GM12878 (cell line): Measurements from ENCODE around the gene LMAN1L. TPM values are rescaled to one million over a fixed set of nuclear protein-coding genes. Genes with fewer than 3 reads are reported as not detected.
A peak's percentile ranks its signal among the peaks of the same experiment; 100 is the strongest.

Experiments used
- BRCA1 ChIP-seq: IDR thresholded peaks from 2 replicates; pipeline ENCODE4 v1.6.1; 2011; ENCODE audit warnings: low read depth, low read length, improper control_type of control experiment
- CBX3 ChIP-seq: fragments of 200-600 bp; sonication (generic); IDR thresholded peaks from 2 replicates; pipeline ENCODE4 v1.6.1; 2016; ENCODE audit warnings: low read depth, borderline replicate concordance
- CHD1 ChIP-seq: IDR thresholded peaks from 2 replicates; pipeline ENCODE4 v1.6.1; 2012; ENCODE audit warnings: low read depth, low read length, improper control_type of control experiment
- CREM ChIP-seq: IDR thresholded peaks from 2 replicates; pipeline ENCODE4 v1.6.1; 2014; ENCODE audit warnings: antibody characterized with exemption, low read depth
- E2F8 ChIP-seq: fragments of 450-650 bp; IDR thresholded peaks from 2 replicates; pipeline ENCODE4 v1.6.1; 2018; ENCODE audit warnings: mild to moderate bottlenecking, low read depth, moderate library complexity; ENCODE audit not compliant: partially characterized antibody
- E4F1 ChIP-seq: fragments of 450-650 bp; IDR thresholded peaks from 2 replicates; pipeline ENCODE4 v1.6.1; 2018; ENCODE audit warnings: borderline replicate concordance, mild to moderate bottlenecking; ENCODE audit not compliant: partially characterized antibody
- ETV6 ChIP-seq, 2 experiments: fragments of 450-650 bp in 1 of 2; IDR thresholded peaks in 1 of 2; conservative IDR thresholded peaks in 1 of 2; 2 replicates each; pipeline ENCODE4 v1.6.1; 2014; ENCODE audit warnings: antibody characterized with exemption in 1 of 2, borderline replicate concordance in 1 of 2, low read depth in 1 of 2, mild to moderate bottlenecking in 1 of 2, moderate library complexity in 1 of 2
- FOXK2 ChIP-seq: fragments of 450-650 bp; IDR thresholded peaks from 2 replicates; pipeline ENCODE4 v1.6.1; 2017; ENCODE audit warnings: mild to moderate bottlenecking, moderate library complexity
- IKZF1 ChIP-seq: fragments of 450-650 bp; conservative IDR thresholded peaks from 2 replicates; pipeline ENCODE4 v1.6.1; 2017; ENCODE audit warnings: antibody characterized with exemption, mild to moderate bottlenecking
- JUNB ChIP-seq: IDR thresholded peaks from 2 replicates; pipeline ENCODE4 v1.6.1; 2016; ENCODE audit warnings: antibody characterized with exemption, mild to moderate bottlenecking
- JUND ChIP-seq: IDR thresholded peaks from 2 replicates; pipeline ENCODE4 v1.6.1; 2012; ENCODE audit warnings: low read depth, mild to moderate bottlenecking, low read length, improper control_type of control experiment, moderate library complexity
- KAT2A ChIP-seq: conservative IDR thresholded peaks from 2 replicates; pipeline ENCODE4 v1.6.1; 2011; ENCODE audit warnings: low read depth, low read length; ENCODE audit not compliant: control insufficient read depth
- MEF2B ChIP-seq: fragments of 450-650 bp; IDR thresholded peaks from 2 replicates; pipeline ENCODE4 v1.6.1; 2018; ENCODE audit warnings: mild to moderate bottlenecking, moderate library complexity; ENCODE audit not compliant: partially characterized antibody, poor library complexity, severe bottlenecking
- NR2C1 ChIP-seq: fragments of 450-650 bp; IDR thresholded peaks from 2 replicates; pipeline ENCODE4 v1.6.1; 2017; ENCODE audit warnings: antibody characterized with exemption, mild to moderate bottlenecking, moderate library complexity
- PBX3 ChIP-seq: IDR thresholded peaks from 2 replicates; pipeline ENCODE4 v1.6.1; 2011; ENCODE audit warnings: mild to moderate bottlenecking, low read depth, low read length, moderate library complexity; ENCODE audit not compliant: insufficient replicate concordance
- PML ChIP-seq: IDR thresholded peaks from 2 replicates; pipeline ENCODE4 v1.6.1; 2012; ENCODE audit warnings: low read length, inconsistent platforms
- RAD21 ChIP-seq: IDR thresholded peaks from 2 replicates; pipeline ENCODE4 v1.6.1; 2011; ENCODE audit warnings: mild to moderate bottlenecking, low read depth, low read length, moderate library complexity; ENCODE audit not compliant: insufficient read depth
- RBBP5 ChIP-seq: fragments of 200-600 bp; sonication (generic); conservative IDR thresholded peaks from 2 replicates; pipeline ENCODE4 v1.6.1; 2016
- SMAD1 ChIP-seq: fragments of 450-650 bp; IDR thresholded peaks from 2 replicates; pipeline ENCODE4 v1.6.1; 2018; ENCODE audit warnings: mild to moderate bottlenecking, low read depth; ENCODE audit not compliant: partially characterized antibody
- SMC3 ChIP-seq: IDR thresholded peaks from 2 replicates; pipeline ENCODE4 v1.6.1; 2011; ENCODE audit warnings: low read length, improper control_type of control experiment, borderline replicate concordance
- SP1 ChIP-seq: IDR thresholded peaks from one replicate; pipeline ENCODE4 v1.6.1; 2011; ENCODE audit warnings: low read depth, low read length
- SREBF2 ChIP-seq: IDR thresholded peaks from 2 replicates; pipeline ENCODE4 v1.6.1; 2012; ENCODE audit warnings: mild to moderate bottlenecking, low read length
- SRF ChIP-seq, 2 experiments: IDR thresholded peaks; 2 replicates each; pipeline ENCODE4 v1.6.1; 2011; ENCODE audit warnings: low read depth in 2 of 2, low read length in 2 of 2, mild to moderate bottlenecking in 1 of 2, moderate library complexity in 1 of 2
- TBL1XR1 ChIP-seq: IDR thresholded peaks from 2 replicates; pipeline ENCODE4 v1.6.1; 2012; ENCODE audit warnings: low read depth, low read length, improper control_type of control experiment
- TCF12 ChIP-seq: IDR thresholded peaks from 2 replicates; pipeline ENCODE4 v1.6.1; 2011; ENCODE audit warnings: low read depth, mild to moderate bottlenecking, low read length
- TCF7 ChIP-seq: IDR thresholded peaks from 2 replicates; pipeline ENCODE4 v1.6.1; 2014; ENCODE audit warnings: antibody characterized with exemption, borderline replicate concordance
- ZNF274 ChIP-seq: IDR thresholded peaks from one replicate; pipeline ENCODE4 v1.8.0; 2011; ENCODE audit not compliant: insufficient read length, insufficient read depth
- ZNF384 ChIP-seq: IDR thresholded peaks from 2 replicates; pipeline ENCODE4 v1.6.1; 2012; ENCODE audit warnings: low read depth, mild to moderate bottlenecking, low read length, improper control_type of control experiment, borderline replicate concordance
- polyA plus RNA-seq, 11 experiments: library from polyadenylated mRNA; depleted of rRNA in 4 of 11; unstranded in 6 of 11; stranded (reverse) in 5 of 11; fragments of >200 nt; fragmentation: Nextera tagmentation in 4 of 11; fragmentation: Illumina TruSeq in 1 of 11; extraction: Ambion mirVana in 4 of 11; extraction: Trizol in 1 of 11; gene quantifications; 1 replicate in 1 of 11; 2 replicates in 10 of 11; pipeline versions ENCODE4 v1.2.1 to v1.2.3, GENCODE V29; 2011 to 2016; ENCODE audit warnings: inconsistent platforms in 2 of 11, missing spikeins in 2 of 11, low read depth in 1 of 11
- total RNA-seq, 4 experiments: library from RNA; depleted of rRNA in 3 of 4; stranded (reverse); fragments of >200 nt in 3 of 4; fragmentation: Illumina TruSeq in 1 of 4; extraction: Trizol in 1 of 4; gene quantifications; 2 replicates each; pipeline versions ENCODE4 v1.2.1 to v1.2.3, GENCODE V29; 2013 to 2021

Gene LMAN1L
- total and polyA plus RNA-seq, 10 of the 15 experiments (the other 5 are each of a cell fraction or from before 2014, with no cell fraction given), result not detected

- TF ChIP-seq PBX3 (no peak), CBX3 (no peak), TCF7 (no peak), PML (no peak), SP1 (no peak), ETV6 (conservative IDR thresholded peaks at IDR 0.05 in 1 of 2, IDR thresholded peaks at IDR 0.05 in 1 of 2; ENCODE audit: borderline replicate concordance in 1 of 2, low read depth in 1 of 2) (0 out of 4 replicates have a peak, but pooled peaks of 1 of the 2 experiments have one; percentile 27), TBL1XR1 (no peak), SRF (IDR thresholded peaks at IDR 0.05; ENCODE audit: low read depth in 2 of 2, low read length in 2 of 2) (no peak), SREBF2 (no peak), KAT2A (no peak), SMC3 (no peak), BRCA1 (no peak), ZNF274 (no peak), IKZF1 (peak; percentile 87), JUNB (no peak), RAD21 (no peak), NR2C1 (no peak), RBBP5 (no peak), CHD1 (no peak), FOXK2 (no peak), SMAD1 (no peak), E4F1 (no peak), MEF2B (peak; percentile 73), CREM (no peak), ZNF384 (no peak), TCF12 (no peak), JUND (no peak), E2F8 (no peak)
These were observed 37.5 kb upstream of the LMAN1L start (continued) for GRCh38 chr15:74775132-74775562.
